ENCODE data around the gene HSPB6. TPM values are rescaled to one million over a fixed set of nuclear protein-coding genes. Genes with fewer than 3 reads are reported as not detected.

HSPB6 gene
- total RNA-seq, 1 experiment from 2014 or later: 0.87 TPM

- H3K4me3 ChIP-seq (ENCODE audit: low read depth in 2 of 2, low read length in 2 of 2): no peak overlapping the region
- CTCF ChIA-PET: no interaction called here
- POLR2A ChIA-PET: no interaction called here
- ATAC-seq (no peak), DNase-seq (ENCODE audit: low read depth, low spot score) (no peak)
- H3K9me3 ChIP-seq (ENCODE audit: control insufficient read depth, insufficient read depth, low read depth, low read length): no peaks in the 10 kb centered on the region
- no peak overlapping the region for H3K27ac ChIP-seq (ENCODE audit: low read length)
- BruUV-seq (replicated peaks): no TSS peak
- H3K4me1 ChIP-seq (ENCODE audit: control insufficient read depth, insufficient read depth, low read length): no peaks in the 10 kb centered on the region; the same call in 1 of the 2 replicates
- H3K36me3 ChIP-seq (ENCODE audit: control insufficient read depth, insufficient read depth, low read length): no peaks in the 10 kb centered on the region
- in situ Hi-C loops (cut with HindIII; ENCODE audit: low pct_unique_long_range_greater_than_20kb, low sequenced_read_pairs) (no loop called here), intact Hi-C loops (cut with micrococcal nuclease; ENCODE audit: unreplicated experiment) (no loop called here)
- no peak for TF ChIP-seq TCF7L2 (IDR thresholded peaks at IDR 0.05; ENCODE audit: low read depth, low read length)
- no peak for TF ChIP-seq POLR2AphosphoS5 (IDR thresholded peaks at IDR 0.05; ENCODE audit: low read depth, low read length)
- TF ChIP-seq CTCF (IDR thresholded peaks at IDR 0.05): no peak
- TF ChIP-seq, protein P1, sequence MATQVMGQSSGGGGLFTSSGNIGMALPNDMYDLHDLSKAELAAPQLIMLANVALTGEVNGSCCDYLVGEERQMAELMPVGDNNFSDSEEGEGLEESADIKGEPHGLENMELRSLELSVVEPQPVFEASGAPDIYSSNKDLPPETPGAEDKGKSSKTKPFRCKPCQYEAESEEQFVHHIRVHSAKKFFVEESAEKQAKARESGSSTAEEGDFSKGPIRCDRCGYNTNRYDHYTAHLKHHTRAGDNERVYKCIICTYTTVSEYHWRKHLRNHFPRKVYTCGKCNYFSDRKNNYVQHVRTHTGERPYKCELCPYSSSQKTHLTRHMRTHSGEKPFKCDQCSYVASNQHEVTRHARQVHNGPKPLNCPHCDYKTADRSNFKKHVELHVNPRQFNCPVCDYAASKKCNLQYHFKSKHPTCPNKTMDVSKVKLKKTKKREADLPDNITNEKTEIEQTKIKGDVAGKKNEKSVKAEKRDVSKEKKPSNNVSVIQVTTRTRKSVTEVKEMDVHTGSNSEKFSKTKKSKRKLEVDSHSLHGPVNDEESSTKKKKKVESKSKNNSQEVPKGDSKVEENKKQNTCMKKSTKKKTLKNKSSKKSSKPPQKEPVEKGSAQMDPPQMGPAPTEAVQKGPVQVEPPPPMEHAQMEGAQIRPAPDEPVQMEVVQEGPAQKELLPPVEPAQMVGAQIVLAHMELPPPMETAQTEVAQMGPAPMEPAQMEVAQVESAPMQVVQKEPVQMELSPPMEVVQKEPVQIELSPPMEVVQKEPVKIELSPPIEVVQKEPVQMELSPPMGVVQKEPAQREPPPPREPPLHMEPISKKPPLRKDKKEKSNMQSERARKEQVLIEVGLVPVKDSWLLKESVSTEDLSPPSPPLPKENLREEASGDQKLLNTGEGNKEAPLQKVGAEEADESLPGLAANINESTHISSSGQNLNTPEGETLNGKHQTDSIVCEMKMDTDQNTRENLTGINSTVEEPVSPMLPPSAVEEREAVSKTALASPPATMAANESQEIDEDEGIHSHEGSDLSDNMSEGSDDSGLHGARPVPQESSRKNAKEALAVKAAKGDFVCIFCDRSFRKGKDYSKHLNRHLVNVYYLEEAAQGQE (IDR thresholded peaks at IDR 0.05; ENCODE audit: insufficient read depth in 1 of 2, low read depth in 2 of 2, low read length in 1 of 2): no peak
- TF ChIP-seq SIN3A (IDR thresholded peaks at IDR 0.05; ENCODE audit: borderline replicate concordance, insufficient read depth, low read depth, low read length): no peak
- H3K27me3 ChIP-seq (ENCODE audit: control insufficient read depth, insufficient read depth, low read length): no peaks in the 10 kb centered on the region
Measured at GRCh38 chr19:35787227-35787799, 30.5 kb upstream of the HSPB6 start.

DNA sequence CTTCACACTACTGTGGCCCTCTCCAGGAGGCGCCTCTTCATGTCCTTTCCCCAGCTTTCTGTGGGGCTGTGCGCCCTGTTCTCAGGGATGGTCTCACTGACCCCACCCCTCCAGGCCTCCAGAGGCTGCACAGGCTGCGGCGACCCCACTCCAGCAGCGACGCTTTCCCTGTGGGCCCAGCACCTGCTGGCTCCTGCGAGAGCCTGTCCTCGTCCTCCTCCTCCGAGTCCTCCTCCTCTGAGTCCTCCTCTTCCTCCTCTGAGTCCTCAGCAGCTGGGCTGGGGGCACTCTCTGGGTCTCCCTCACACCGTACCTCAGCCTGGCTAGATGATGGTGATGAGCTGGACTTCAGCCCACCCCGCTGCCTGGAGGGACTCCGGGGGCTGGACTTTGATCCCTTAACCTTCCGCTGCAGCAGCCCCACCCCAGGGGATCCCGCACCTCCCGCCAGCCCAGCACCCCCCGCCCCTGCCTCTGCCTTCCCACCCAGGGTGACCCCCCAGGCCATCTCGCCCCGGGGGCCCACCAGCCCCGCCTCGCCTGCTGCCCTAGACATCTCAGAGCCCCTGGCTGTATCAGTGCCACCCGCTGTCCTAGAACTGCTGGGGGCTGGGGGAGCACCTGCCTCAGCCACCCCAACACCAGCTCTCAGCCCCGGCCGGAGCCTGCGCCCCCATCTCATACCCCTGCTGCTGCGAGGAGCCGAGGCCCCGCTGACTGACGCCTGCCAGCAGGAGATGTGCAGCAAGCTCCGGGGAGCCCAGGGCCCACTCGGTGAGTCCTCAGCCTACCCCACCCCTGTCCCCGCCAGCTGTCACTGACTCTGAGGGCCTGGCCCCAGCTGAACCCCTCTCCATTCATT, 29.7 kb upstream of the HSPB6 start:
- Histone ChIP-seq H3K27ac (ENCODE audit: low read length) (no peak overlapping the region), H3K4me3 (ENCODE audit: low read depth in 2 of 2, low read length in 2 of 2) (no peak overlapping the region), H3K36me3 (ENCODE audit: control insufficient read depth, insufficient read depth, low read length) (no peaks in the 10 kb centered on the region), H3K9me3 (ENCODE audit: control insufficient read depth, insufficient read depth, low read depth, low read length) (no peaks in the 10 kb centered on the region), H3K4me1 (ENCODE audit: control insufficient read depth, insufficient read depth, low read length) (no peaks in the 10 kb centered on the region; the same call in 1 of the 2 replicates), H3K27me3 (ENCODE audit: control insufficient read depth, insufficient read depth, low read length) (no peaks in the 10 kb centered on the region)
- ChIA-PET POLR2A (interaction anchor here (0.7 kb wide), 1 partner anchor 331 kb away, joined by 3 read pairs; no protein-coding TSS in a partner anchor), CTCF (interaction anchor here (0.6 kb wide), 1 partner anchor 268 kb away, joined by 4 read pairs; the partner anchor contains the start of gene THAP8)
- ATAC-seq (no peak), DNase-seq (ENCODE audit: low read depth, low spot score) (no peak)
- in situ Hi-C loops (cut with HindIII; ENCODE audit: low pct_unique_long_range_greater_than_20kb, low sequenced_read_pairs) (no loop called here), intact Hi-C loops (cut with micrococcal nuclease; ENCODE audit: unreplicated experiment) (no loop called here)
- BruUV-seq (replicated peaks): no TSS peak
- TF ChIP-seq SIN3A (IDR thresholded peaks at IDR 0.05; ENCODE audit: borderline replicate concordance, insufficient read depth, low read depth, low read length) (no peak), CTCF (IDR thresholded peaks at IDR 0.05) (no peak), POLR2AphosphoS5 (IDR thresholded peaks at IDR 0.05; ENCODE audit: low read depth, low read length) (no peak), TCF7L2 (IDR thresholded peaks at IDR 0.05; ENCODE audit: low read depth, low read length) (no peak)
- TF ChIP-seq, protein P1 (IDR thresholded peaks at IDR 0.05; ENCODE audit: insufficient read depth in 1 of 2, low read depth in 2 of 2, low read length in 1 of 2): no peak
